Measurements from ENCODE around the gene MTA3. TPM values are rescaled to one million over a fixed set of nuclear protein-coding genes. Genes with fewer than 3 reads are reported as not detected.

Gene MTA3
- total and polyA plus RNA-seq, 2 donors (not counting 1 experiment from before 2014, with no cell fraction given): 31.0 to 47.7 TPM

- H4K20me1 ChIP-seq (ENCODE audit: control insufficient read depth, extremely low read depth, insufficient read depth, low read length): no peaks in the 10 kb centered on the region
- no peaks in the 10 kb centered on the region for H3K27me3 ChIP-seq (ENCODE audit: control insufficient read depth, insufficient read depth, low read length)
- H3K27ac ChIP-seq (ENCODE audit: insufficient read depth, low read length): no peak overlapping the region
- no peak for DNase-seq (ENCODE audit: low read depth in 2 of 2)
- H3K36me3 ChIP-seq (ENCODE audit: control insufficient read depth, insufficient read depth, low read length): no peaks in the 10 kb centered on the region
- no peaks in the 10 kb centered on the region for H3K79me2 ChIP-seq (ENCODE audit: control insufficient read depth, insufficient read depth, low read length)
- TF ChIP-seq EZH2 (IDR thresholded peaks at IDR 0.05; ENCODE audit: low read length, missing control alignments) (no peak), CTCF (conservative IDR thresholded peaks at IDR 0.05 in 1 of 2, IDR thresholded peaks at IDR 0.05 in 1 of 2; ENCODE audit: low read depth in 1 of 2, low read length in 2 of 2) (no peak)
- H3K4me2 ChIP-seq (ENCODE audit: extremely low read depth, insufficient read depth, low read length): no peak overlapping the region
- no peaks in the 10 kb centered on the region for H3K9me3 ChIP-seq (ENCODE audit: control insufficient read depth, insufficient read depth, low read depth, low read length)
- no peak overlapping the region for H2AFZ ChIP-seq (ENCODE audit: low read length)
- no peak overlapping the region for H3K4me3 ChIP-seq (replicated peaks in 1 of 4; ENCODE audit: control extremely low read depth in 1 of 4, insufficient read depth in 1 of 4, low read depth in 3 of 4, low read length in 4 of 4)
- no peak overlapping the region for H3K9ac ChIP-seq (ENCODE audit: insufficient read depth, low read length)
- H3K4me1 ChIP-seq (ENCODE audit: control insufficient read depth, extremely low read depth, insufficient read depth, low read length): peaks cover under 1% of the 10 kb centered on the region
These were observed 5.8 kb upstream of the MTA3 start for GRCh38 chr2:42562474-42563144.

- Histone ChIP-seq H3K27me3 (ENCODE audit: control insufficient read depth, insufficient read depth, low read length) (no peaks in the 10 kb centered on the region), H3K4me1 (ENCODE audit: control insufficient read depth, extremely low read depth, insufficient read depth, low read length) (peaks cover 9% of the 10 kb centered on the region), H3K9ac (ENCODE audit: insufficient read depth, low read length) (no peak overlapping the region), H4K20me1 (ENCODE audit: control insufficient read depth, extremely low read depth, insufficient read depth, low read length) (no peaks in the 10 kb centered on the region), H3K4me3 (replicated peaks in 1 of 4; ENCODE audit: control extremely low read depth in 1 of 4, insufficient read depth in 1 of 4, low read depth in 3 of 4, low read length in 4 of 4) (no peak overlapping the region), H3K36me3 (ENCODE audit: control insufficient read depth, insufficient read depth, low read length) (no peaks in the 10 kb centered on the region), H2AFZ (ENCODE audit: low read length) (no peak overlapping the region), H3K4me2 (ENCODE audit: extremely low read depth, insufficient read depth, low read length) (no peak overlapping the region), H3K79me2 (ENCODE audit: control insufficient read depth, insufficient read depth, low read length) (peaks cover 8% of the 10 kb centered on the region), H3K27ac (ENCODE audit: insufficient read depth, low read length) (no peak overlapping the region), H3K9me3 (ENCODE audit: control insufficient read depth, insufficient read depth, low read depth, low read length) (no peaks in the 10 kb centered on the region)
- TF ChIP-seq CTCF (conservative IDR thresholded peaks at IDR 0.05 in 1 of 2, IDR thresholded peaks at IDR 0.05 in 1 of 2; ENCODE audit: low read depth in 1 of 2, low read length in 2 of 2) (no peak), EZH2 (IDR thresholded peaks at IDR 0.05; ENCODE audit: low read length, missing control alignments) (no peak)
- DNase-seq (ENCODE audit: low read depth in 2 of 2): no peak
These were observed 2.4 kb upstream of the MTA3 start for GRCh38 chr2:42566025-42566424.

GRCh38 chr2:42566837-42567321 lies 1.6 kb upstream of the MTA3 start:
- Histone ChIP-seq H3K9me3 (ENCODE audit: control insufficient read depth, insufficient read depth, low read depth, low read length) (no peaks in the 10 kb centered on the region), H4K20me1 (ENCODE audit: control insufficient read depth, extremely low read depth, insufficient read depth, low read length) (no peaks in the 10 kb centered on the region), H3K36me3 (ENCODE audit: control insufficient read depth, insufficient read depth, low read length) (no peaks in the 10 kb centered on the region), H2AFZ (ENCODE audit: low read length) (no peak overlapping the region), H3K79me2 (ENCODE audit: control insufficient read depth, insufficient read depth, low read length) (peaks cover 8% of the 10 kb centered on the region), H3K9ac (ENCODE audit: insufficient read depth, low read length) (no peak overlapping the region), H3K27ac (ENCODE audit: insufficient read depth, low read length) (no peak overlapping the region), H3K27me3 (ENCODE audit: control insufficient read depth, insufficient read depth, low read length) (no peaks in the 10 kb centered on the region), H3K4me1 (ENCODE audit: control insufficient read depth, extremely low read depth, insufficient read depth, low read length) (peaks cover 9% of the 10 kb centered on the region), H3K4me3 (replicated peaks in 1 of 4; ENCODE audit: control extremely low read depth in 1 of 4, insufficient read depth in 1 of 4, low read depth in 3 of 4, low read length in 4 of 4) (no peak overlapping the region), H3K4me2 (ENCODE audit: extremely low read depth, insufficient read depth, low read length) (no peak overlapping the region)
- peak in 1 of 2 donors; percentile 27 for DNase-seq (ENCODE audit: low read depth in 2 of 2)
- no peak for TF ChIP-seq CTCF (conservative IDR thresholded peaks at IDR 0.05 in 1 of 2, IDR thresholded peaks at IDR 0.05 in 1 of 2; ENCODE audit: low read depth in 1 of 2, low read length in 2 of 2)

Measured in fibroblast of lung (primary cell).